ENCODE data around the gene CHST1.

The CHST1 gene

GRCh38 chr11:45643598-45644260, 21.7 kb downstream of the CHST1 start:
- POLR2A ChIA-PET = no interaction called here
- no peak for TF ChIP-seq CTCF (IDR thresholded peaks at IDR 0.05; ENCODE audit: insufficient read depth, low read length, missing control alignments)
- CTCF ChIA-PET = interaction anchor here (1.1 to 5.4 kb wide), 3 partner anchors 12 to 237 kb away, joined by 3 to 45 read pairs (median 3); no protein-coding TSS in a partner anchor
- no peak for DNase-seq (ENCODE audit: low read depth, low spot score)
- no peak overlapping the region for H3K4me3 ChIP-seq (ENCODE audit: low read depth, low read length)

- no peak for DNase-seq (ENCODE audit: low read depth, low spot score)
- ChIA-PET CTCF (interaction anchor here (1.0 to 1.6 kb wide), 3 partner anchors 13 to 130 kb away, joined by 3 to 10 read pairs (median 3); no protein-coding TSS in a partner anchor), POLR2A (no interaction called here)
- H3K4me3 ChIP-seq (ENCODE audit: low read depth, low read length) = no peak overlapping the region
- TF ChIP-seq CTCF (IDR thresholded peaks at IDR 0.05; ENCODE audit: insufficient read depth, low read length, missing control alignments) = no peak
Measured at GRCh38 chr11:45641961-45642360, 23.5 kb downstream of the CHST1 start.

- DNase-seq (ENCODE audit: low read depth, low spot score) = no peak
- TF ChIP-seq CTCF (IDR thresholded peaks at IDR 0.05; ENCODE audit: insufficient read depth, low read length, missing control alignments) = no peak
- POLR2A ChIA-PET = no interaction called here
- no peak overlapping the region for H3K4me3 ChIP-seq (ENCODE audit: low read depth, low read length)
- CTCF ChIA-PET = interaction anchor here (1.4 to 3.4 kb wide), 3 partner anchors 17 to 266 kb away, joined by 3 to 17 read pairs (median 5); no protein-coding TSS in a partner anchor
Measured at GRCh38 chr11:45638051-45638450, 27.4 kb downstream of the CHST1 start.

GRCh38 chr11:45635907-45636306, 29.5 kb downstream of the CHST1 start:
- H3K4me3 ChIP-seq (ENCODE audit: low read depth, low read length) = no peak overlapping the region
- ChIA-PET POLR2A (no interaction called here), CTCF (no interaction called here)
- no peak for DNase-seq (ENCODE audit: low read depth, low spot score)
- no peak for TF ChIP-seq CTCF (IDR thresholded peaks at IDR 0.05; ENCODE audit: insufficient read depth, low read length, missing control alignments)

- no peak for DNase-seq (ENCODE audit: low read depth, low spot score)
- ChIA-PET POLR2A (no interaction called here), CTCF (interaction anchor here (1.3 kb wide), 1 partner anchor 146 kb away, joined by 3 read pairs; no protein-coding TSS in a partner anchor)
- no peak for TF ChIP-seq CTCF (IDR thresholded peaks at IDR 0.05; ENCODE audit: insufficient read depth, low read length, missing control alignments)
- no peak overlapping the region for H3K4me3 ChIP-seq (ENCODE audit: low read depth, low read length)
Measured at GRCh38 chr11:45625611-45626010, 39.8 kb downstream of the CHST1 start.

GRCh38 chr11:45624095-45624494, 41.3 kb downstream of the CHST1 start:
- no peak for DNase-seq (ENCODE audit: low read depth, low spot score)
- H3K4me3 ChIP-seq (ENCODE audit: low read depth, low read length) = no peak overlapping the region
- ChIA-PET POLR2A (no interaction called here), CTCF (no interaction called here)
- TF ChIP-seq CTCF (IDR thresholded peaks at IDR 0.05; ENCODE audit: insufficient read depth, low read length, missing control alignments) = no peak

Measured in AG04449 (cell line).